ENCODE data around the gene NSD1. TPM values are rescaled to one million over a fixed set of nuclear protein-coding genes. Genes with fewer than 3 reads are reported as not detected.

The NSD1 gene
- total RNA-seq, 2 donors from 2014 or later = 89.8 to 114 TPM

DNA sequence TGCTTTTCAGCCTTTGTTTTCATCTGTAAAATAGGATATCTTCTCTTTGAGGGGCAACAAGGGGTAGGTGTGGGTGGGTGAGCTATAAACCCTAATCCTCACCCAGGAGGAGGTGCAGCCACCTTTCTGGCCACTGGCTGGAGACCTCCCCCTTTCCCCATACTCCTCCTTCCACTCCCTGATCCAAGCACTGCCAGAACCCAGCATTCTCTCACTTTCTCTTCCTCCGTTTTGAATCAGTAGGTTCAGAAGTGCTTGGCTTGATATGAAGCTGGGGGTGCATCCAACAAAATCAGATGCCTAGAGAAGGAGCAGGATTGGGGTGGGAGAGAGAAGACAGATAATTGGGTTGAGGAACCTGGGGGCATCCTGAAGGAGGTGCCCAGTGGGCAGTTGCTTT, 6.8 kb upstream of the NSD1 start:
- no peak overlapping the region for H3K27ac Mint-ChIP-seq
- H3K4me3 Mint-ChIP-seq = no peak overlapping the region
- no peaks in the 10 kb centered on the region for H3K27me3 Mint-ChIP-seq (ENCODE audit: low read depth)
- ATAC-seq (replicated peaks in 1 of 2) (no peak), DNase-seq (no peak)
- H3K9me3 Mint-ChIP-seq = no peaks in the 10 kb centered on the region
- H3K4me1 Mint-ChIP-seq (ENCODE audit: low read depth) = peaks cover 36% of the 10 kb centered on the region
- H3K36me3 Mint-ChIP-seq (ENCODE audit: insufficient read depth in 2 of 2) = no peaks in the 10 kb centered on the region

DNA sequence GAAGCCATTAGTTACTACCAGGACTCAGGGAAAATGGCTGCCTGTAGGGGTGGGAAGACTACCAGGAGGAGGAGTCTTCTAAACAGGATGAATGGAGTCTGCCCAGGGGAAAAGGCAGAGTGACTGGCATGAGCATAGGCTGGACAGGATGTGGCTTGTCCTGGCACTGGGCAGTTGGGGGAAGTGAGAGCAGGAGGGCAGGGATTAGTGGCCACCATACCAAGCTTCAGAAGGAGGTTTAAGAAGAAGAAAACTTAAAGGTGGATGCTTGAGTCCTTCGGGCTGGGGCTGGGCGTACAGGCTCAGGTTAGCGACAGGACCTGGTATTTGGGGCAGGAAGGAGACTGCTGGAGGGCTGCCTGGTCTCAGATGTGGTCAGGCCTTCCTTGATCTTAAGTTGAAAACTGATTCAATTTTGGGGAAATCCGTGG, 5.0 kb upstream of the NSD1 start:
- Mint-ChIP-seq H3K9me3 (no peaks in the 10 kb centered on the region), H3K4me3 (peak overlapping the region in 1 of 2 donors; percentile 3), H3K27me3 (ENCODE audit: low read depth) (no peaks in the 10 kb centered on the region), H3K4me1 (ENCODE audit: low read depth) (peaks cover 36% of the 10 kb centered on the region), H3K36me3 (ENCODE audit: insufficient read depth in 2 of 2) (no peaks in the 10 kb centered on the region), H3K27ac (no peak overlapping the region)
- no peak for DNase-seq
- no peak for ATAC-seq (replicated peaks in 1 of 2)

DNA sequence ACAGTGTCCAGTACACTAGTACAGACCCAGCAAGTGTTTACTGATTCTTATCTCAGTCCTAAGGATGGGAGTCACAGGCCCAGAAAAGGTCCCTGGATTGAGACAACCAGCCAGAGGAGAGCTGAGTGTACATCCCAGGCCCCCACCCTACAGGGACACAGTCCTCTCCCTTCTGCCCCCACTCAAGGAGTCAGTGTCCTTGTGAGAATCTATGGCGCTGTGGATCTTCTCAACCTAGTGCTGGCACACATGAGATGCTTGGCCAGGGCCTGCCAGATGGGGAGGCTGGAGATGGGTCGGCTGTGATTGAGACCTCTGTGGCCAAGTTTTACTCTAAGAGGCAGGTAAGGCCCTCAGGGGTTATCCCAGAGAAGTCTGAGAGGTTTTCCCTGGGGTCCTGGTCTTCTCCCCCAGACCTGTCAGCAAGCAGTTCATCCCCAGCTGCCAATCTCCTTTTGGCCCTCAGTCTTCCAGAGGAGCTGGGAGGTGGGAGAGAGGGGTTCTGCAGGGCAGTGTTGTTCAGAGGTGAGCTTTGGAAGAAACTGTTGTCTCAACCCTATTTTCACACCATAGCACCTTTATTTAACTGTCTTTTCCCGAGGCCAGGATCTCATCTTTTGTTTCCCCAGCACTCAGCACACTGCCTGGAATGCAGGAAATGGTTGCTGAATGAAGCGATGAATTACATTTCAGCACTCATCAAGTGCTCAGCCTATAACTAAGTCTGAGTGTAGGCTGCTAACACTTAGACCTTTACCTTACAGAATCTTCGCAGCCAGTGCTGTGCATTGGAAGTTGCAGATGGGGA, 3.2 kb upstream of the NSD1 start:
- H3K9me3 Mint-ChIP-seq = no peaks in the 10 kb centered on the region
- DNase-seq (no peak), ATAC-seq (replicated peaks in 1 of 2) (no peak)
- peaks cover under 1 to 6% of the 10 kb centered on the region in 2 donors for H3K36me3 Mint-ChIP-seq (ENCODE audit: insufficient read depth in 2 of 2)
- H3K27me3 Mint-ChIP-seq (ENCODE audit: low read depth) = no peaks in the 10 kb centered on the region
- no peak overlapping the region for H3K4me3 Mint-ChIP-seq
- no peak overlapping the region for H3K27ac Mint-ChIP-seq
- H3K4me1 Mint-ChIP-seq (ENCODE audit: low read depth) = peaks cover 37% of the 10 kb centered on the region

DNA sequence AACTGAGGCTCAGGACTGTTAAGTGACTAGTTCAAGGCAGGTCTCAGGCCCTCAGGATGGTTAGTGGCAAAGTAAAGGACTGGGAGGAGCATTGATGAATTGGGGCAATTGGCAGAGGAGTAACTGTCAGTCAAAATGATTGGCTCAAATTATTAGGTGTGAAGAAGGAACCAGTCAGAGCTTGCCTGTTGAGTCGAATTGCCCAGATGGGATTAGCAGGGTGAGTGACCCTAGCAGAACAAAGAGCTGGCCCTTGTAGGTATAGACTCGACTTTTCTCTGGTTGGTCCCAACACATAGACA, 2.6 kb upstream of the NSD1 start:
- peaks cover 3 to 9% of the 10 kb centered on the region in 2 donors for H3K36me3 Mint-ChIP-seq (ENCODE audit: insufficient read depth in 2 of 2)
- H3K4me3 Mint-ChIP-seq = no peak overlapping the region
- ATAC-seq (replicated peaks in 1 of 2) (no peak), DNase-seq (no peak)
- peaks cover 42% of the 10 kb centered on the region for H3K4me1 Mint-ChIP-seq (ENCODE audit: low read depth)
- H3K27me3 Mint-ChIP-seq (ENCODE audit: low read depth) = no peaks in the 10 kb centered on the region
- H3K9me3 Mint-ChIP-seq = no peaks in the 10 kb centered on the region
- no peak overlapping the region for H3K27ac Mint-ChIP-seq

DNA sequence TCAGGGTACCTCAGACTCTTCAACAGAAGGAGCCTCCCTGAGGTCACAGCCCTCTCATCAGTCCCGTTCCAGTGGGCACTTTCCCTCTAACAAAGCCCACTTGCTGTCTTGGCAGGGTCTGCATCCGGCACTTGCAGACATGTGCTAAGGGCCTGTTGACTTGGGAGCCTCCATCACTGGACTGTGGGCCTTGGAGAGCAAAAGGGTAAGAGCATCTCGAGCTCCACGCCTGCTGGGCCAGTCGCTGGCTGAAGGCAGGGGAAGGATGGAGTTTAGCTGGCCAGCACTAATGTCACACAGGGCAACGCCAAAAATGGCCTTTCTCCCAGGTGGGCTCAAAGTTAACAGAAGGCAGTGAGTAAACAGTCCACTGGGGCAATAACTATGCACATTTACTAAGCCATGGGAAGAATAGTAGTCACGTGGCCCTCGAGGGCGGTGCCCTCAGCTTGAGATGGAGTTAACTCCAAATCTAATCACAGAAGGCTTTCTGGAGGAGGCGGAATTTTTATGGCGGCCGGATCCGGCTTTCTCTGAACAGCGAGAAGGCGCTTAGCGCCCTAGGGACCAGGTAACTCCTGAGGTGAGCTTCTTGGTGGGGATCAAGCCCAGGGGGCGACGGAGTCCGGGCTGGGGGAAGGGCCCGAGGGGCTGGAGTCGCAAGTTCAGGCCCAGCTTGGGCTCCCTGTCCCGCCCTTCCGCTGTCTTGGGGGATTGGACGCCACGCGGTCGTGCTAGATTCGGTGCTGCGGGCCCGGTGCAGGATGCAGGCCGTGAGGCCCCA, 2.0 kb upstream of the NSD1 start:
- peak overlapping the region; percentile 43 for H3K27ac Mint-ChIP-seq
- no peaks in the 10 kb centered on the region for H3K27me3 Mint-ChIP-seq (ENCODE audit: low read depth)
- peaks cover 3 to 12% of the 10 kb centered on the region in 2 donors for H3K36me3 Mint-ChIP-seq (ENCODE audit: insufficient read depth in 2 of 2)
- peaks cover 48% of the 10 kb centered on the region for H3K4me1 Mint-ChIP-seq (ENCODE audit: low read depth)
- ATAC-seq (replicated peaks in 1 of 2) (no peak), DNase-seq (no peak)
- H3K9me3 Mint-ChIP-seq = no peaks in the 10 kb centered on the region
- peak overlapping the region; percentile 49 to 62 for H3K4me3 Mint-ChIP-seq

DNA sequence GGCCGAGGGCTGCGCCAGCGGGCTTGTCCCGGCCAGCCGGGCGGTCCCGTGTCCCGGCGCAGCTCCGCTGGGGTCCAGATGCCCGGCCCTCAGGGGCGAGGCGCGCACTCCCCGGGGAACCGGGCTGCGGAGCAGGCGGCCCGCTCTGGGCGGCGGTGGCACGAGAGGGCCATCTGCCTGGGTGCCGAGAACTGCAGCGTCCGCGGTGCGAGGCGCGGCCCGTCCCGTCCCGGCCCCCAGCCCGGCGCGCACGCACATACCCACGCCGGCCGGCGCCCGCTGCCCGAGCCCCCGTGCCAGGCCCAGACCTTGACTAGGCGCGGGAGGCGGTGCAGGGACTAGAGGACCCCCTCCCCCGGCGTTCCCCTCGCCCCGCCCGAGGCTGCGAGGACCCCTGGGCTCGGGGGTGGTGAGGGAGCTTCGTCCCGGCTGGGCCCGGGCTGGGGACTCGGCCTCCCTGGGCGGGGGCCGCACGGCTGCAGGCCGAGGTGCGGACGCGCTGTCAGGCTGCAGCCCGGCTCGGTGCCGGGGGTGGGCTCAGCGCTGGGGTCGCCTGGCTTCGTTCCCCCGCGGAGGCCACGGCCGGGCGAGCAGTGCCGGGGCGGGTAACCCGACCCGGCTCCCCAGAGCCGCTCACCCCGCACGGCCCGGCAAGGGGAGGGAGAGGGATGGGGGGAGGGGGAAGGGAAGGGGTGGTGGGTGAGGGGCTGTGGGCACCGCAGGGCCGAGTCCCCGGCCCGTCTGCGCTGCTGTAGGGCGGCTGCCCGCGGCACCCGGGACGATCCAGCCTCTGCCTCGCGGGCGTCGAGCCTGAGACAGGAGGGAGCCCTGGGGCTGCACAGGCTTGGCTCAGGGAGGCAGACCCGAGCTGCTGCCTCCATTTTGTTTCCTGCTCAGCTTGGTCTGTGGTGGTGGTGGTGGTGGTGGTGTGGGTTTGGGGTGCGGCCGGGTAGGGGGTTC, 1.2 kb upstream of the NSD1 start:
- Mint-ChIP-seq H3K36me3 (ENCODE audit: insufficient read depth in 2 of 2) (peaks cover 6 to 20% of the 10 kb centered on the region in 2 donors), H3K27me3 (ENCODE audit: low read depth) (no peaks in the 10 kb centered on the region), H3K4me1 (ENCODE audit: low read depth) (peaks cover 57% of the 10 kb centered on the region), H3K27ac (no peak overlapping the region), H3K9me3 (no peaks in the 10 kb centered on the region), H3K4me3 (peak overlapping the region; percentile 75 to 94)
- peak in 1 of 2 donors; percentile 52 for DNase-seq
- ATAC-seq (replicated peaks in 1 of 2) = peak; percentile 14 to 27

DNA sequence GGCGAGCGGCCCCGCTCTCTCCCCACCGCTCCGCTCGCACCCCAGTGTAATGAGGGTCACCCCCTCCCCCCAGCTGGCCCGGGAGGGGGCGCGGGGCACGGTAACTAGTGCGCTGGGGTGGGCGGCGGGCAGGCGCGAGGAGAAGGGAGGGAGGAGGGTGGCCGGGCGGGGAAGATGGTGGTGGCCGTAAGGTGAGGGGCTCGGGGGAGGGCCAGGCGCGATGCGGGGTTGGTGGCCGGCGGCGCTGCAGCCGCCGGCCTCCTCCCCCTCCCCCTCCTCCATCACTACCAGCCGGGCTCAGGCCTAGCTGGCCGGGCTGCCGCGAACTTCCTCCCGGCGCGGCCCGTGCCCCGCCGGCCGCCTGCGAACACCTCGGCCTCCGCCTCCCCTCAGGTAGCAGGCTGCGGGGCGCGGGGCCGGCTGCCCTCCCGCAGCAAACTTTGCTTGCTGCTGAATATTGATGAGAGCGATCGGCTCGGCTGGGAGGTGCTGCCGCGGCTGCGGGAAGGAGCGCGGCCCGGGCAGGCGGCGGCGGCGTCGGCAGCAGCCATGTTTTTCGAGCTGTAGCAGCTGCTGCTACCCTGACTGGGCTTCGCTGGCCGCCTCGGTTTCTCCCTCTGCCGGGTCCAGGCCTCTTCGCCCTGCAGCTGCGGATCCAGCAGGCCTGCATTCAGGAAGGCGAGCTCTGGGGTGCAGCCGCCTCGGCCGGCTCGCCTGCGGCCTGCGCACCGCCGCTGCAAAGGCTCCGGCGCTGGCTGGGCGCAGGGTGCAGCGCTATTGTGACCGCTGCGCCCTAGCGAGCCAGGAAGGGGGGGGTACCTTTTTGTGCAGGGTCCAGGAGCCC, 502 bp downstream of the NSD1 start:
- H3K36me3 Mint-ChIP-seq (ENCODE audit: insufficient read depth in 2 of 2) = peaks cover 6 to 25% of the 10 kb centered on the region in 2 donors

DNA sequence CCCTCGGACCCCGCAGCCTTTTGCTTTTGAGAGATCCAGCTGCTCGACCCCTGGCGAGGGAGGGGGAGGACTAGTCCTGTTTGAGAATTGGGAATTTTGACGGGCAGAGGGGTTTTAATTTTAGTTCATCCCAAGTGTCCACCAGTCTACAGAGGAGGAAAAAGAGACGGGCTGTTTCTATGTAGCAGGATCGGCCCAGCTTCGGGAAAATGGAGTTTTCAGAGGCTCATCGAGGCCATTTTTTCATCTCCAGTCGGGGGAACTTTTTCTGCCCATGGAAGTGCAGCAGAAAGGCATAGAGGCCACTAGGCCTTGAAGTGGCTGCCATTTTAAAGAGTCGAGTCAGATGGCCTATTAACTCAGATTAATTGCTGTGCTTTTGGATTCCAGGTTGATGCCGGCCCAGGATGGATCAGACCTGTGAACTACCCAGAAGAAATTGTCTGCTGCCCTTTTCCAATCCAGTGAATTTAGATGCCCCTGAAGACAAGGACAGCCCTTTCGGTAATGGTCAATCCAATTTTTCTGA, 1.2 kb downstream of the NSD1 start:
- Mint-ChIP-seq H3K4me1 (ENCODE audit: low read depth) (peaks cover 53% of the 10 kb centered on the region), H3K27me3 (ENCODE audit: low read depth) (no peaks in the 10 kb centered on the region), H3K36me3 (ENCODE audit: insufficient read depth in 2 of 2) (peaks cover 6 to 25% of the 10 kb centered on the region in 2 donors), H3K4me3 (peak overlapping the region; percentile 94 to 98), H3K27ac (peak overlapping the region; percentile 31), H3K9me3 (no peaks in the 10 kb centered on the region)
- no peak for DNase-seq
- no peak for ATAC-seq (replicated peaks in 1 of 2)

More for the DNA sequence above, 502 bp downstream of the NSD1 start:
- H3K4me1 Mint-ChIP-seq (ENCODE audit: low read depth) = peaks cover 56% of the 10 kb centered on the region
- H3K4me3 Mint-ChIP-seq = peak overlapping the region; percentile 94 to 98
- DNase-seq = peak; percentile 59 to 60
- peak; percentile 32 for ATAC-seq (replicated peaks in 1 of 2)
- no peaks in the 10 kb centered on the region for H3K9me3 Mint-ChIP-seq
- H3K27ac Mint-ChIP-seq = peak overlapping the region; percentile 31
- H3K27me3 Mint-ChIP-seq (ENCODE audit: low read depth) = no peaks in the 10 kb centered on the region

DNA sequence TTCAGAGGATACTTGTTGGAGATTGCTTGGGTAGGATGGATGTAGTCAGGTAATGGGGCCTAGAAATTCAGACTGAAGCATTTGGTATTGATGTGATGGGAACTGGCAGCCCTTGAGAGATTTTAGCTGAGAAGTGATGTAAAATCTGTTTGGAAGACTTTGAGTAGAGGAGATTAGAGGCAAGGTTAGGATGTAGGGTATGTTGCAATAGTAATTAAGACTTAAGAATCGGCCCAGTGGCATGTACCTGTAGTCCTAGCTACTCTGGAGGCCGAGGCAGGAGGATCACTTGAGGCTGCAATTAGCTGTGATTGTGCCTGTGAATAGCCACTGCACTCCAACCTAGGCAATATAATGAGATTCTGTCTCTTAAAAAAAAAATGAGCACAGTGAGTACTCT, 6.7 kb downstream of the NSD1 start:
- H3K36me3 Mint-ChIP-seq (ENCODE audit: insufficient read depth in 2 of 2) = peaks cover 10 to 47% of the 10 kb centered on the region in 2 donors
- ATAC-seq (replicated peaks in 1 of 2) = no peak

DNA sequence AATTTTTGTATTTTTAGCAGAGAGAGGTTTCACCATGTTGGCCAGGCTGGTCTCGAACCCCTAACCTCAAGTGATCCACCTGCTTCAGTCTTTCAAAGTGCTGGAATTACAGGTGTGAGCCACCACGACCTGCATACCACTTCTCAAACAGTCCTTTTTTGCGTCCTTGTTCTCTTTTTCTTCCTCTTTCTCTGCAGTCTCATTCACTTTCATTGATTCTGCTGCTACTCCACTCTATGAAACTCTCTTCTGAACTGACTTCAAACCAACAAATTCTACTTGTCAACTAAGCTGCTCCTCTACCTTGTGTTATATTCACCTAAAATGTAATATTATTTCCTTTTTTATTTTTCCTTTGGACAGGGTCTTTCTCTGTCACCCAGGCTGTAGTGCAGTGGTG, 7.9 kb downstream of the NSD1 start:
- no peak overlapping the region for H3K4me3 Mint-ChIP-seq
- H3K27me3 Mint-ChIP-seq (ENCODE audit: low read depth) = no peaks in the 10 kb centered on the region
- H3K36me3 Mint-ChIP-seq (ENCODE audit: insufficient read depth in 2 of 2) = peaks cover 6 to 42% of the 10 kb centered on the region in 2 donors
- H3K9me3 Mint-ChIP-seq = no peaks in the 10 kb centered on the region
- H3K27ac Mint-ChIP-seq = peak overlapping the region; percentile 8
- no peak for ATAC-seq (replicated peaks in 1 of 2)
- no peak for DNase-seq
- peaks cover 56% of the 10 kb centered on the region for H3K4me1 Mint-ChIP-seq (ENCODE audit: low read depth)

More for the DNA sequence above, 6.7 kb downstream of the NSD1 start:
- DNase-seq = no peak
- Mint-ChIP-seq H3K9me3 (no peaks in the 10 kb centered on the region), H3K4me1 (ENCODE audit: low read depth) (peaks cover 67% of the 10 kb centered on the region), H3K27ac (peak overlapping the region; percentile 24), H3K27me3 (ENCODE audit: low read depth) (no peaks in the 10 kb centered on the region), H3K4me3 (peak overlapping the region in 1 of 2 donors; percentile 16)

DNA sequence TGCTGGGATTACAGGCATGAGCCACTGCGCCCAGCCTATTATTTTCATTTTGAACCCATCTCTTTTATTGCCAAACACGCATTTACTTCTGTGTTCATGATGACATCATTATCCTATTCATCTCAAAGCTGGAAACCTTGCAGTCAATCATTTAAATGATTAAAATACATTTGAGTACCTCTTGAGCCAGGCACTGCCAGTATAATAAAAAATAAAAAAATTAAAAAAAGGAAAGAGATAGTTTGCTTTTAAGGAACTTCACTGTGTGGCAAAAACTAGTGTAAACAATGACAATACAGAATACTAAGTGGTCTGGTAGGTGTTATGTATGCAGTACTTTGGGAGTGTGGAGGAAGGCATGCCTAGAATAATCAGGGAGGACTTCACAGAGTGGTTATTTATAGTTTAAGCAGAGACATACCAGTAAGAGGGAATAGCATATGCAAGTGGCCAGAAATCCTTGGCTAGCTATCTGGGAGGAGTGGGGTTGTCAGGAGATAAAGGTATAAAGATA, 8.6 kb downstream of the NSD1 start:
- no peaks in the 10 kb centered on the region for H3K9me3 Mint-ChIP-seq
- H3K4me1 Mint-ChIP-seq (ENCODE audit: low read depth) = peaks cover 49% of the 10 kb centered on the region
- H3K27ac Mint-ChIP-seq = no peak overlapping the region
- no peak for DNase-seq
- no peak for ATAC-seq (replicated peaks in 1 of 2)
- no peaks in the 10 kb centered on the region for H3K27me3 Mint-ChIP-seq (ENCODE audit: low read depth)
- peaks cover 4 to 39% of the 10 kb centered on the region in 2 donors for H3K36me3 Mint-ChIP-seq (ENCODE audit: insufficient read depth in 2 of 2)
- no peak overlapping the region for H3K4me3 Mint-ChIP-seq

DNA sequence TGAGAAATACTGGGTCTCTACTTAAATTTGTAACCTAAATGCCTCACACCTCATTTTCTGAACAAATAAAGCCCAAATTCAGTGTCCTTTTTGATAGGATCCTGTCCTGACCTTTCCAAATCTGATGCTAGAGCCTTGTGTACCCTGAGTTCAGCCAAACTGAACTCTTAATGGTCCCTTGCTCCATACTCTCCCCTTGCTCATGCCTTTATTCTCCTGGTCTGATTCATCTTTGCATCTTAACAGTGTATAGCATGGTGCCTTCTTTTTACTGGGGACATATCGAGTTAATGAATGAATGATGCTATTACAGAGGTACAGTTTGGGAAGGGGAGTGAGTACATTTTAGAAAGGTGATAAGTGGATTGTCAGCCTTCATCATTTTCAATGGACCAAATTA, 9.2 kb downstream of the NSD1 start:
- ATAC-seq (replicated peaks in 1 of 2) = no peak
- H3K9me3 Mint-ChIP-seq = no peaks in the 10 kb centered on the region
- no peak overlapping the region for H3K27ac Mint-ChIP-seq
- peaks cover 4 to 37% of the 10 kb centered on the region in 2 donors for H3K36me3 Mint-ChIP-seq (ENCODE audit: insufficient read depth in 2 of 2)
- no peak overlapping the region for H3K4me3 Mint-ChIP-seq
- H3K27me3 Mint-ChIP-seq (ENCODE audit: low read depth) = no peaks in the 10 kb centered on the region
- no peak for DNase-seq
- peaks cover 43% of the 10 kb centered on the region for H3K4me1 Mint-ChIP-seq (ENCODE audit: low read depth)
